Stimulated activated CD4-positive, alpha-beta T cell treated with anti-CD3 and anti-CD28 coated beads, Interleukin-4, amount 100 ng/mL, for 1 hour (primary cell): Measurements from ENCODE around the gene FAIM2.

Experiments
- DNase-seq: peaks from one replicate; pipeline ENCODE4 v3.0.0-alpha.2; 2020

FAIM2 gene

DNA sequence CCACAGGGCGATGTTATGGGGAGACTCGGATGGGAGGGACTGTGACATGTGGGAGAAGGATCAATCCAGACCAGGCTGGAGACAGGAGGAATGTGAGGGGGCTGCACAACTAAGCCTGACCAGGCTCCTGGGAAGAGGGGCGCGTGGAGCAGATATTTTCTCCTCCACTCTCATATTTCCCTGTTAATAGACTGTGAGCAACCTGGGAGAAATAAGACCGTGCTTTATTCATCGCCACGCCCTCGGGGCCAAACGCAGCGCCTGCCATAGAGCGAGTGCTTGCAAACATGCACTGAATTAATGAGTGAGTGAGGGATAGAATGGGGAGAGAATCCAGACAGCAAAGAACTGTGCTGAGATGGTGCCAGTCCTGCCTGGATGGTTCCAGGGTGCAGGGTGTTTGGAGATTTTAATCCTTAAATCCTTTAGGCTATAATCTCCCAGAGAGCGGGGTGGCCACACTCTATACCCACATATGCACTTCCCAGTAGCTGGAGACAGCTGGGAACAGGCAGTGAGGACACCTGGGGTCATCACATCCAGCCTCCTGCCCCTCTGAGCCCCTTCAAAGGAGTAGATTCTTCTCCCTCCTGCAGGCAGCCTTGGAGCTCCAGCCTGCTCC lies 13.6 kb upstream of the FAIM2 start:
- no peak for DNase-seq

DNA sequence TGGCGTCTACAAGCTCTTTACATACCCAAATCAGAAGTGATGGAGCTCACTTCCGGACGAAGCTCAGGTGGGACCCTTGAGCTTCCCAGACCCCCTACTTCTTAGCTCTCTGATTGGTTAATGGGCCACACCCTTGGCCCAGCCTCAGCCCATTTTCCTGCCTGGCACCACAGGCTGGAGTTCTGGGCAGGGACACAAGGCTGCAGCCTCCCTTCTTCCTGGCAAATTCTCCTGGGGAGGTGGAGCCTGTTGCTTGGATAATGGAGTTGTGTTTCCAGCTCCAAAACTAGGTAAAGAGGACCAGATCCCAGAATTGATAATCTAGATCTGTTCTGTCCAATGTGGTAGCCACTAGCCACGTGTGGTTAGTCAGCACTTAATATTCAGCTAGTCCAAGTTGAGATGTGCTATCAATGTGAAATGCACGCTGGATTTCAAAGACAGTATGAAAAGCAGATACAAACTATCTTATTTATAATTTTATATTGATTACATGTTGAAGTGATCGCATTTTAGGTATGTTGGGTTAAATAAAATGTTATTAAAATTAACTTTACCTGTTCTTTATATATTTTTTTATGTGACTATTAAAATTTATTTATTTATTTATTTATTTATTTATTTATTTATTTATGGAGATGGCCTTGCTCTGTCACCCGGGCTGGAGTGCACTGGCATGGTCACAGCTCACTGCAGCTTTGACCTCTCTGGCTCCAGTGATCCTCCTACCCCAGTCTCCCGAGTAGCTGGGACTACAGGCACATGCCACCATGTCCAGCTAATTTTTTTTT lies 12.6 kb upstream of the FAIM2 start:
- no peak for DNase-seq

DNA sequence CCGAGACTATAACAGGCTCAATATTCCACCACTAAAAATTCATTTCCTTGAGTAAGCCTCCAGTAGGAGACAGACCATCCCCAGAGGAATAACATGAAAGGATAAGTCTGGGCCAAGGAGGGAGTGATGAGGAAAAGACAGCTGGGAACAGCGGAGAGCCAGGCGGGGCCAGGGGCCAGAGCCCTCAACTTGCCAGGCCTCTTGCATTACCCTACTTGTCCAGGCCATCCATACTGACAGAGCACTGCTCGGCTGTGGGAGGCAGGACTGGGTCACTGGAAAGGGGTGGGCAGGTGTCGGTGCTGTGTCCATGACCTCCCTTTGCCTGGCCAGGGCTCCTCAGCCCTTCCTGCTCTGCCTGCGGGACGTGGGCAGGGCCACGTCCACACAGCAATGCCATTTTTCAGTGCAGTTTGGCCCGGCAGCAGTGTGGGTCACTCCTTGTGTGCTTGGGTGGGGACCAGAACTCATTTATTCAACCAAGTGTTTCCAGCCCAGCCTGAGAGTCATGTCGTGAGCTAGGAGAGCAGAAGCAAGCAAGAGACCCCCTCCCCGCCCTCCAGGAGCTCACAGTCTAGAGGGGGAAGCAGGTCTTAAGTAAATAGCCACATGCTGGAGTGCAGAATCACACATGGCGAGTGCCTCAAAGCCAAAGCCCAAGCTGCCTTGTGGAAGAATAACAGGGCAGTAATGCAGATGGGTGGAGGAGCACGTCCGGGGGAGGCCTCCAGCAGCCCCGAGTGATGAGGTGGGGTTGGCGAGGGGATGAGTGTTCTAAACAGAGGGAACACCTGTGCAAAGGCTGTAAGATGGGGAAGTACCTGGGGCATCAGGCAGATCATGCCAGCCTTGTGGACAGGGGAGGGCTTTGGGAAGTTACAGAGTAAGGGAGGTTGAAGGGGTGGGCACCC lies 8.9 kb upstream of the FAIM2 start:
- DNase-seq = no peak

DNA sequence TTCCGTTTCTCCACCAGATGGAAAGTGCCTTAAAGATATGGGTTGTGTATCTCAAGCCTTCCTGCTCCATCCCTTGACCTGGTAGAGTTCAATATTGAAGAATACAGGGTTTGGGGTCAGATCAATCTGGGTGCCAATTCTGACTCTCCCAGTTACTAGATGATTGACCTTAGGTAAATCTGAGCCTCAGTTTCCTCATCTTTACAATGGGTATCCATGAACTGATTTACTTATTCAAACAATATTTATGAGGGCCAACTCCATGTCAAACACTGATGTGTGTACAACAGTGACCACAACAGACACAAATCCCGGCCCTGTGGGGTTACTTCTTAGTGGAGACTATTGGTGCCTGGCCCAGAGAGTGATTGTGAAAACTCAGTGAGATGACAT lies 7.5 kb upstream of the FAIM2 start:
- DNase-seq = no peak

DNA sequence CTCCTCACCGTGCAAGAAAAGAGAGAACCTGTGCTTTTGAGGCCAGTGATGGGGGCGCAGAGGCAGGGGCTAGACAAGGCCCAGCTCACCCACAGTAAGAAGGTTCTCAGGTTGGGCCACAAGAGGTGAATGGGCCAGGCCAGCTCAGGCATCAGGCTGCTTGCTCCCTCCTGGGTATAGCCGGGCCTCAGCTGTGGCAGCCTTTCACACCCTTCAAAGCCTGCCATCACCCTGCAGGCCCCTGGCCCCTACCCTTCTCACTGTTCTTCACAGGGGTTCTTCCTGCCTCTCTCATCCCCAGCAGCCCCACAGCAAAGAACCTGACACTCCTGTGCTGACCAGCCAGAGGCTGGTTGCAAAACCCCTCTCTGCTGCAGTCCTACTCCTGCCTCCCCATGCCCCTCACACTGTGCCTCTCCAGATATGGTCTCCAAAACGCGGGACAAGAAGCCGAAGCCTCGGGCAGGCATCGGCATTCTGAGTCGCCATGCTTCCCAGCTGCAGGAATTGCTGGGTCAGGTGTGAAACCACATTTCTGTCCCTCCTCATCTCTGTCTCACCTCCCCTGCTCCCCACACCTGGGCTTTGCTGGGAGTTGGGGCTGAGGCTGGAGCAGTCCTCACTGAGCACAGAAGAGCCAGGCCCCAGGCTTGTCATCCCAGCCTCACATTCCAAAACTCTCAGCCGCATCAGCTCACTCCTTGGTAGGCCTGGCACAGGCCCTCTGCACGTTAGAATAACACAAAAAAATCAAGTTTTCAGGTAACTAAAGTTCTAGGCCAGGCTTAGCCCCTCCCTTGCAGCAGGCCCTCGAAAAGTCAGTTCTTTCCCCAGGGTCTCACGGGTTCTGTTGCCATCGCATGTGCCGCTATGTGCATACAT lies 6.9 kb upstream of the FAIM2 start:
- DNase-seq = no peak

DNA sequence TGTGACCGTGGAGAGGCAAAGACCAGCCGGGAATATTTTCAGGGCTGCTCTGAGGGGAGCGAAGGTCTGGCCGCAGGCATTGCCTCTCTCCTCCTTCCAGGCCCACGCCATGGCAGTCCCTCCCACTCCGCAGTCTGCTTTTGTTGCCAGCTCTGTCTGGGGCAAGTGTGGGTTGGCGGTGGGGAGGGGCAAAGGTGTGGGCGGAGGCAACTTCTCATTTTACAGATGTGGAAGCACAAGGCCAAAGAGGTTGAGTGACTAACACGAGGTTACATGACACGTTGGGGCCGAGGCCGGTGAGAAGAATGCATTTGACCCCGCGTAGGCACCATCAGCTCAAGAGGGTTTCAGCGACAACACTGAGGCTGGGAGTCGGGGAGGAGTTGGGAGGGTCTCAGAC lies 6.1 kb upstream of the FAIM2 start:
- no peak for DNase-seq

DNA sequence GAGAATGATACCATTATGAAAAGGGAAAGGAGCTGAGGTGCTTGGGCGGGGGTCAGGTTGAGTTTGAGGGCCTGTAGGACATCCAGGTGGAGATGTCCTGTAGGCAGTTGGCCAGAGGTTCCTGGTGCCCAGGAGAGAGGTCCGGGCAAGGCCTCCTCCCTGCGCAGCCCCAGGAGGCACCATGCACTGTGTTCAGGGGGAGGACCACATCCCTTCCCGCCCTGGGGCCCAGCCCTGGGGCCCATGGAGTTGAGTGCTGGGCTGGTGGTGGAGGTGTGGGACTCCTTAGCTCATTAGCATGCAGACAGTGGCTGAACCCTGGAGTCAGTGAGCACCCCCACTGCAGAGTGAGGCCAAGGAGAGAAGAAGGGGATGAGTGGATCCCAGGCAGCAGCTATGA lies 5.7 kb upstream of the FAIM2 start:
- no peak for DNase-seq

DNA sequence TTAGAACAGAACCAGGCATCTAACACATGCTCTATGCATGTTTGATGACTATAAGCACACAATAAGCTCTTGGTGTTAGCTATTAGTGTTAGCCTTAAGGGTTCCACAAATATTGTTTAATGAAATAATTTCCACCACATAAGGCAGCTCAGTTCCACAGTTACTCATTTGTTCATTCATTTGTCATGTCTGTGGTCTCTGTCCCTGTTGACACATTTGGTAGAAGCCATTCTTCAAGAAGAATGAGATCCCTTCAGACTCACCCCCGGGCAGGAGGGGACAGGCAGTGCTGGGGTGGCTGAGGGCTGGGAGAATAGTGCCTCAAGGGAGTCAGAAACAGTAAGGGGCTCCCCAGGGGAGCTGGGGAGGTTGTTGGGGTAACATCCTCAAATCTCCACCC lies 3.7 kb upstream of the FAIM2 start:
- no peak for DNase-seq

DNA sequence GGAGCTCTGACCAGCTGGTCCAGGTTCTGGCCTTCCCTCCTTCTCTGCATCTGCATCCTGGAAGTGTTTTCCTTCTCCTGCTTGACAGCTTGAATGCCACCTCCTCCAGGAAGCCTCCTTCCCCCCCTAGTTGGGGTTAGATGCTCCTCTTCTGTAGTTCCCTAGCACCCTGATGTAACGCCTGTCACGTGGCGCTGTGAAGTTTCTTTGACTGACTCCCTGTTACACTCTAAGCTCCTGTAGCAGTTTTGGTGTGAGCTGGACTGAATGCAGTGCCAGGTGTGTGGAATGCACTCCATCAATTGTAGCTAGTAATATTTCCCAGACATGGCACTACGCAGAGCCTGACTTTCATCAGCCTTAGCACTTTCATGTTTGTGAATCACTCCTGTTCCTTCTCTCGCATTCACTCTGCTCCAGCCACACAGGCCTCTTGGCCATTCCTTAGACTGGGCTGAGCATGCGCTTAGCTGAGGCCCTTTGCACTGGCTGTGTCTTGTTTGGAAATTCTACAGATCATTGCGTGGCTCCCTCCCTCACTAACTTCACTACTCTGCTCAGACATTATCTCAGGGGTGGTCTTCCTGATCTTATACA lies 2.1 kb upstream of the FAIM2 start:
- no peak for DNase-seq

DNA sequence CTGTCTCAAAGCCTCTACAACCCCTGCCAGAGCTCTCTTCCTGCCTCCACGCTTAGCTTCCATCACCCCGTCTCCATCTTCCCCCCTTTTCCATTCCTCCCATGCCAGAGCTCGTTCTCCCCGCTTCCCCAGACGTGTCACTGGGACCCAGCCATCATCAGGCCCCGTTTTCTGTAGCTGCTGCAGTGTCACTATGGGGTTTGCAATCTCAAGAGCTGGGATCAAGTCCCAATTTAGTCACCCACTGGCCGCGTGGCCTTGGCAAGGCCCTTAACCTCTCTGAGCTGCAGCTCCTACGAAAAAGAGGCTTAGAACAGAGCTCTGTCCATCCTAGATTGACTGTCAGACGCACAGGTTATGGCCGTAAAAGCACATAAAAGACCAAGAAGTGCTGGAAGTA lies 901 bp upstream of the FAIM2 start:
- DNase-seq = no peak

DNA sequence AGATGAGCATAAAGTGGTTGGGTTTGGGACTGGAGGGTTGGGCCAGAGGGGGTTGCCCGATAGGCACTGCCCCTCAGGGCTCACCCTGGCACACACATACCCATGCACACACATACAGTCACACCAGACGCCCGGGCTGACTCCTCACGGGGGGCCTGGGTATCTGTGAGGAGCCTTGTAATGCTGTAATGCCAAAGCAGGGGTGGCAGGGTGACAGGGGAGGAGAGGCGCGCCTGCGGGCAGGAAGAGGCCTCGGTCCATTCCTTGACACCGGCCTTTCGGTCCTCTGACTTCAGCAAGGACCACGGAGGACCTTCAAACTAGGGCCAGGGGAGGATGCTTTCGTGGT lies 375 bp downstream of the FAIM2 start:
- DNase-seq = no peak

DNA sequence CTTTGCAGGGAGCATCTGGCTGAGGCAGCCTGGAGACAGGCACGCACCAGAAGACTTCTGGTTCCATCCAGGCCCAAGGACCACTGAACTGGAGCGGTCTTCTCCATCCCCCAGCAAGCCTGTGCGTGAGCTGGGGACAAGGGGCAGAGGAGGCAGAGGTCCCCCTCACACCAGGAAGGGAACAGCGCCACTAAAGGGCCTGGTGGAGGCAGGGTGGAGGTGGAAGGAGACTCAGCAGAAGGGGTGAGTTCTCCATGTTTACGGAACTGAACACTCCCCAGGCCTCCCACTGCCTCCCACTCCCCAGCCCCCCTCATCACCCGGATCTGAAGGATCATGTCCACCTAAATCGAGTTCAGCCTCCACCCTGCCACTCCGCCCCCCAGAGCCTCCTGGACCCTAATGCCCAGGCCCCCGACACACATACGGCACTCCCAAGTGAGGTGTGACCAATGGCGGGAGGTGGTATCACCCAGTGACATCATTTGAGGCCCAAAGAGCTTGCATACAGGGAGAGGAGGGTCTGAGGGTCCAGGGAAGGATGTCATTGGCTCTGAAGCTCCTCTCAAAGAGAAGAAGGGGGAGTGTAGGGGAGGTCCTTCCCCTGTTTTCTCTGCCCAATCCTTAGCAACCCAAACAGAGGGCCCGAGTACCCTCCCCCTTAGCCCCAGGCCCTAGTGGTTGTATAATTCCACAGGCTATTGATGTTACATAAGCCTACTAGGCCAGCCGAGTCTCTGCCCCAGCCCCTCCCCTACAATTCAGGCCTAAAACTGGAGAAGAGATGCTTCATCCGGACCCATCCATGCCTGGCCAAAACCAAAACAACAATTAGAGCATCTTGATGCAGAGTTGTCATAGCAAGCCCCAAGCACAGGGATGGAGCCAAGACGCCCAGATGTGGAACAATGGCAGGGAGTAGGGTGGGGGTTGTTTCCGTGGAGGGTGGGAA lies 1.0 kb downstream of the FAIM2 start:
- no peak for DNase-seq

DNA sequence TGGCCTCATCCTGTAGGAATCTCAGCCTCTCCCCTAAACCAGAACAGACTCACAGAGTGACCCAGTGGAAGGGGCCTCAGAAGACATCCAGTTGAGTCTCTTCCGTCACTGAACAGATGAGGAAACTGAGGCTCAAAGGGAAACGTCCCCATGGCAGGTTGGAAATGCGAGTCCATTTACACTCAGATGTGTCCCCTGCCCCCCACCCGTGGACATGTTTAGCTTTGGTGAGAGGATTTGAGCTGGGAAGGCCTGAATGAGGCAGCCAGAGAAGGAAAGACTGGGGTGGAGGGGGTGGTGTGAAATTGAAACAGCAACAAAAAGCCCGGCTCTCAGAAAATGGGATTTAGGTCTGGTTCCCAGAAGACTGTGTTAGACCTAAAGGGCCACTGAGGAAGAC lies 1.7 kb downstream of the FAIM2 start:
- no peak for DNase-seq

DNA sequence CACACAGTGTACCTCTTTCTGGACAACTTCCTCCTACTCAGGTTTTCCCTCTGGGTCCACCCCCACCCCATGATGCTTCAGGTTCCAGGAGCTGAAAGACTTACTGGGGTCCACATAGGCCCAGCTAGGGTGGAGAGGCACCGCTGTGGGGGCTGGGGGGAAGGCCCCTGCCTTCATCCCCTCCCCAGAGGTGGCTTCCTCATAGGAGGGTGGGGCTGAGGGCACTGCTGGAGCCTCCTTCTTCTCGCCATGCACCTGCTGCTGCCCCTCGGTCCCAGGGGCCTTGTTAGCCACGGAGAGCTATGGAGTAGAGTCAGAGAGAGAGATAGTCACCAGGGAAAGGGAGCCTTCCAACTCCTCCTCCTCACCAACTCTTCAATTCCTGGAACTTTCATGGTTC lies 2.7 kb downstream of the FAIM2 start:
- no peak for DNase-seq

DNA sequence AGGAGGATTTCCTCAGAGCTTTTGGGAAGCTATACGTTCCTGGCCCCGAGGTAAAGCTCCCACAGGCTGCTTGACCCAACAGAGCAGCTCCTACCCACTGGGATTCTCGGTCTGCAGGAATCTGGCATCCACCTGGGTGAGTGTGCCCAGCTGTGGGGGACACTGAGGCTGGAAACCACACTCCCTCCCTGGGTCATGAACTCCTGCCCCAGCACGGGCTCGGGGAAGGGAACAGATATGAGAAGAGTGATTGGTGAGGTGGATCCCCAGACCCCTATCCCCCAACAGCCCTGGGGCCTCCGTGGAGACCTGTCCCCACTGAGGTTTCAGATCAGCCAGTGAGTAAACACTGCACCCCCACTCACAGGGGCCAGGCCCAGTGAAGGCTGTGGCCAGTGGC lies 3.3 kb downstream of the FAIM2 start:
- DNase-seq = no peak

DNA sequence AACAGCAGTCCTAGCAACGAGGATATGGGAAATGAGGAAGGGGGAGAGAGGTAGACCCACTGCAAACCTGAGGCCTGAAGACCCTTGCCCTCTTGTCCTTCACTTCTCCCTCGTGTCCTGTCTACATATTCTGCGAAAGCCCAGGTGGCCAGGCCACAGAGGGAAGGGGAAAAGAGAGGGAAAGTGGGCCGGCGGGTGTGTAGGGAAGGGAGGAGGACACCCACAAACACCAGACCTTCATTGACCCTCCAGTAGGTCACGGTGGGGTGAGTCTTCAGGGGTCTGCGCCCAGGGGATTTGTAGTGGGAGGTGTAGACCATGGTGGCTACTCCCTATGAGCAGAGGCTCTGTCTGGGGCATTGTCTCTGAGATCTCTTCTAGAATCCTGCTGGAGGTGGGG lies 3.8 kb downstream of the FAIM2 start:
- no peak for DNase-seq

DNA sequence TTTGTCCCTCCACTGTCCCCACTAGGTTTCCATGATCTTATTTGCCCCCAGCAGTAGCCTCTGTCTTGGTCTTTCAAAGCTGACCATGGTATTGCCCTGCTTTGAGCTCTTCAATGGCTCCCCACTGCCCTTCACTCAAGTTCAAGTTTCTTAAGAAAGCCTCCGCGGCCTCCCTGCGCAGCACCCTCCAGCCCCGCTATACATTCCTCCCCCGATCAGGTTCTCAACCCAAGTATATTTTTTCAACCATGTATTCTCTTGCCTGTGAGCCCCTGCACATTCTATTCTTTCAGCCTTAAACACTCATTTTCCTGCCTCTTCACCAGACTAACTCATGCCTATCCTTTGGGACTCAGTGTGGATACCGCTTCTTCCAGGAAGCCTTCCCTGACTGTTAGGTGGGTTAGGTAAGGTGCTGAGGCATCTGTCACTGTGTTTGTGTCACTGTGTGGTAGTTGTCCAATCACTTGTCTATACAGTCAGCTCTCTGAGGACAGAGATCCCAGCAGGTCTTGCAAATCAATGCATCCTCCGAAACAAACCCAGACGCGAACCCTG lies 4.3 kb downstream of the FAIM2 start:
- DNase-seq = no peak

DNA sequence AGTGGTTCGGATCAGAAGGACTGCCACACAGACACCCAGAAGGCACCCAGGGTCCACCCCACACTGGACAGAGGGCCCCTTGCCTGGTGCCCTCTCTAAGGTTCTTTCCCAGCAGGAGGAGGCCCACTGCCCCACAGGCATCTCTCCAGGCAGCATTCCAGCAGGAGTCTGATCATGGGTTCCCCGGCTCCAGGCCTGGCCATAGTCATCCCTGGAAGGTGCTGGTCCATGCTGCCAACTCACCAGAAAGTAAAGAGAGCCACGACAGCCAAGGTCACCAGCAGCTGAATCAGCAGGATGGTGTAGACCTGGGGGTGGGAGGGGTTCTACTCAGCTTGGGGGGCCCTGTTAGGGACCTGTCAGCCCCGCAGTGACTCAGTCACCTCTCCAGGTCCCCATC lies 6.4 kb downstream of the FAIM2 start:
- no peak for DNase-seq

DNA sequence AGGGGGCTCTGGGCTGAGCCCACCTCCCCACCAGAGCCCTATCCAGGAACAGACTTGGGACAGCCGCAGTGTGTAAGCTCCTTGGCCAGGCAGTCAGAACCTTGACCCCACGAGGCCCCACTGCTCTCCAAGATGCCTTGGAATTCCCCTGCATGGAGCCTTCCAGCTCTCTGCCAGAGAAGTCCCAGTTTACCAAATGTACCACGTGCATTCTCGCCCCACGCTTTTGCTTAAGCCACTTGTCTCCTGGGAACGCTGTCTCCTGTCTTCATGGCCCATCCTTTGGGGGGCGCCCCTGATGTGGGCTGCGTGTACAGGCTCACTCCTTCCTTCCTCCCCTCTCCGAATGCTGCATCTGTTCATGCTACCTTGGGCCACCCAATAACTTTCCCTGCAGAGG lies 7.9 kb downstream of the FAIM2 start:
- no peak for DNase-seq

DNA sequence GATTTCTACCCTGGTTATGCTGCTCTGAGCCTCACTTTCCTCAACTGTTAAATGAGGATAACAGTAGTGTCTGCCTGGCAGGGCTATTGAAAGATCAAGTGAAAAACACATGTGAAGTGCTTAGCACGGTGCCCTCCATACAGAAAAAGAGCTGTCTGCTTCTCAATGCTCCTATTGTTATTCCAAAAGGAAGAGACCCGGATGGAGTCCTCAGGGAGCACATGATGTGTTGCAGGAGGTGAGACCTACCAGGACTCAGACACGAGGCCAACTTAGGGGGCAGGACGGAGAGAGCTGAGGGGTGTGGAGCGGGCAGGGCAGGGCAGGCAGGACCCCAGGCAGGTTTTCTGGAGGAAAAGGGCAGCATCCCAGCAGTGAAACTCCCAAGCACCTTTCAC lies 8.9 kb downstream of the FAIM2 start:
- no peak for DNase-seq
